ENCODE results near the gene STXBP4. TPM values are rescaled to one million over a fixed set of nuclear protein-coding genes. Genes with fewer than 3 reads are reported as not detected.

STXBP4 gene
- total and polyA plus RNA-seq, 7 experiments from 2014 or later: 3.2 to 12.1 (median 8.6) TPM

DNA sequence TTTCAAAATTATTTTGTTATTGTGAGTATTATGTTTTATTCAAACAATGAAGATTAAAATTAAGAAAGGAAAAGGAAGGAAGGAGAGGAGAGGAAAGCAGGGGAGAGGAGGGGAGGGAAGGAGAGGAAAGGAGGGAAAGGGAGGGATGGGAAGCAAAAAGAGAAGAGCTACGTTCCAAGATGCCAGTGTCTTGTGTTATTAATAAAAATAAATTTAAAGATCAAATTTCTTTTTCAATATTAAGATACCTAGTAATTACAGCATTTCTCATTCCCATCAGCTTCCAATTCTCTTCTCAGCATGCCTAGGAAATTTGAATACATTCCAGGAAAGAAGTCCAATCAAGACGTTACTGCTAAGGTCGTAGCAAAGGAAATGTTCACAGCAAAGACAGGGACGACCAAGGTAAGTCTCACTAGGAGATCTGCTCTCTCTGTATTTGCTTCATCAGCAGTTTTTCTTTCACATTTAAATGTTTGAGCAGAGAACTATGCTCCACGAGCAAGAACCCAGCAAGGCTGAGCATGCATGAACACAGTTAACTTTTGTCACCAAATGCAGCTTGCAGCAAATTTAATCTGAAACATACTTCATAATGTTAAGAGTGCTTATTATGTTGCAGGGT, 232.9 kb downstream of the STXBP4 start:
- H3K36me3 Mint-ChIP-seq: no peaks in the 10 kb centered on the region
- intact Hi-C loops (cut with micrococcal nuclease): no loop called here
- ATAC-seq (no peak), DNase-seq (no peak)
- H3K27me3 Mint-ChIP-seq: peaks cover 18 to 55% (median 23%) of the 10 kb centered on the region in 5 donors
- Histone ChIP-seq H3K4me1 (ENCODE audit: control insufficient read depth in 2 of 2, insufficient read depth in 2 of 2, low read length in 2 of 2) (no peaks in the 10 kb centered on the region), H3K36me3 (ENCODE audit: control insufficient read depth in 2 of 3, insufficient read depth in 3 of 3, low read length in 3 of 3) (no peaks in the 10 kb centered on the region), H3K27ac (ENCODE audit: low read depth, low read length) (no peak overlapping the region), H3K4me3 (ENCODE audit: low read length) (no peak overlapping the region), H3K9me3 (ENCODE audit: control insufficient read depth in 2 of 3, low read length in 3 of 3) (no peaks in the 10 kb centered on the region), H3K27me3 (ENCODE audit: control insufficient read depth in 2 of 2, insufficient read depth in 2 of 2, low read length in 2 of 2) (no peaks in the 10 kb centered on the region)
- H3K4me1 Mint-ChIP-seq: no peaks in the 10 kb centered on the region
- no peak overlapping the region for H3K4me3 Mint-ChIP-seq
- no peak overlapping the region for H3K27ac Mint-ChIP-seq
- POLR2A ChIA-PET: no interaction called here
- peaks cover 0 to 13% (median 3%) of the 10 kb centered on the region in 11 donors for H3K9me3 Mint-ChIP-seq
- CTCF ChIA-PET: no interaction called here

DNA sequence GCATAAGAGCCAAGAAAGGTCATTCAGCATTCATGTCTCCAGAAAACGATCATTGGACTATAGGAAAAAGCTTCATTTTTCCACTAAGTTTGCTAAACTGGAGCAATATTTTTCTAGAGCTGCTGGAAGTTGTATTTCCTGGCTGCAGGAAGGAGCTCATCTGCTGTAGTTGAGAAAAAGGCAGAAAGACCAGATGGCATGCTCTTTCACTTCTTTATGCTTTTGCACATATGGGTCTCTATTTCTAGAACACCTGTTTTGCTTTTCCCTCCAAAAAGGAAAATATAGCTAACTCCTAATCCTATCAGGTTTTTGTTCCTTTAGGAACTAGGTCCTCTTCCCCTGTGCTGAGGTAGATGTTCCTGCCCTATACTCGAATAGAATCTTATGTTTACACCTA, 234.3 kb downstream of the STXBP4 start:
- Histone ChIP-seq H3K36me3 (ENCODE audit: control insufficient read depth in 2 of 3, insufficient read depth in 3 of 3, low read length in 3 of 3) (no peaks in the 10 kb centered on the region), H3K4me3 (ENCODE audit: low read length) (no peak overlapping the region), H3K27ac (ENCODE audit: low read depth, low read length) (no peak overlapping the region), H3K27me3 (ENCODE audit: control insufficient read depth in 2 of 2, insufficient read depth in 2 of 2, low read length in 2 of 2) (no peaks in the 10 kb centered on the region), H3K4me1 (ENCODE audit: control insufficient read depth in 2 of 2, insufficient read depth in 2 of 2, low read length in 2 of 2) (no peaks in the 10 kb centered on the region), H3K9me3 (ENCODE audit: control insufficient read depth in 2 of 3, low read length in 3 of 3) (no peaks in the 10 kb centered on the region)
- POLR2A ChIA-PET: no interaction called here
- ATAC-seq (no peak), DNase-seq (no peak)
- Mint-ChIP-seq H3K27ac (no peak overlapping the region), H3K4me1 (no peaks in the 10 kb centered on the region), H3K27me3 (peaks cover 11 to 47% (median 16%) of the 10 kb centered on the region in 5 donors), H3K9me3 (peaks cover 0 to 13% (median 3%) of the 10 kb centered on the region in 11 donors), H3K4me3 (no peak overlapping the region), H3K36me3 (no peaks in the 10 kb centered on the region)
- CTCF ChIA-PET: no interaction called here
- intact Hi-C loops (cut with micrococcal nuclease): no loop called here

DNA sequence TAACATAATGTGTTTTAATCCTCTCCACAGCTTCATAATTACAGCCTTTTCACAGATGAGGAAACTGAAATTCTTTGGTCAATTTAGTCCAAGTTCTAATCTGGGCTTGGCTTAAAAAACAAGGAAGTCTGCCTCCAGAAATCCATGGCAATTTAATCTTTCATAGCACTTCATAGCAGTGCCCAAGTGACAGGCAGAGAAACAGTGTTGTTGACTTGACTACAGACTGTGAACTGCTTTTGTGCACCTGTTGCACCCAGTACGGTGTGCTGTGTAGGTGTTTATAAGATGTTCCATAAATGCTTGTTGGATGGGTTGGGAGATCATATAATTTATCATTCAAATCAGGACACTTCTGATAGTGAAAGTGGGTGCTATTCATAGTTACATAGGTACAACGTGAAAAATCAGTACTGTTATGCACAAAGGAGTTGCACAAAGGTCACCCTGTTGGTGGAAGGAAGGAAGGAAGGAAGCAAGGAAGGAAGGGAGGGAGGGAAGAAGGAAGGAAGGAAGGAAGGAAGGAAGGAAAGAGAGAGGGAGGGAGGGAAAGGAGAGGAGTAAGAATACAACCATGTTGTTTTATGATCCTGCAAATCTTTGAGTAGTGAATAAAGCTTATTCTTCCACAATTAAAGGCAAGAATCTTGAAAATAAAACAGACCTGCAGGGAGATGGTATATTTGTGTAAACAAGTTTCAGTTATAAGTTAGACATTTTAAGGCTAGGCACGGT, 239.7 kb downstream of the STXBP4 start:
- no peak overlapping the region for H3K4me3 Mint-ChIP-seq
- intact Hi-C loops (cut with micrococcal nuclease): no loop called here
- Histone ChIP-seq H3K9me3 (ENCODE audit: control insufficient read depth in 2 of 3, low read length in 3 of 3) (no peaks in the 10 kb centered on the region), H3K27ac (ENCODE audit: low read depth, low read length) (no peak overlapping the region), H3K4me1 (ENCODE audit: control insufficient read depth in 2 of 2, insufficient read depth in 2 of 2, low read length in 2 of 2) (no peaks in the 10 kb centered on the region), H3K27me3 (ENCODE audit: control insufficient read depth in 2 of 2, insufficient read depth in 2 of 2, low read length in 2 of 2) (no peaks in the 10 kb centered on the region), H3K4me3 (ENCODE audit: low read length) (no peak overlapping the region), H3K36me3 (ENCODE audit: control insufficient read depth in 2 of 3, insufficient read depth in 3 of 3, low read length in 3 of 3) (no peaks in the 10 kb centered on the region)
- ATAC-seq (no peak), DNase-seq (no peak)
- ChIA-PET POLR2A (no interaction called here), CTCF (no interaction called here)
- H3K9me3 Mint-ChIP-seq: peaks cover 0 to 13% (median 3%) of the 10 kb centered on the region in 11 donors
- H3K4me1 Mint-ChIP-seq: peaks cover 0 to 2% (median 0%) of the 10 kb centered on the region in 7 donors
- H3K27me3 Mint-ChIP-seq: peaks cover under 1 to 20% (median 9%) of the 10 kb centered on the region in 5 donors
- H3K27ac Mint-ChIP-seq: no peak overlapping the region
- no peaks in the 10 kb centered on the region for H3K36me3 Mint-ChIP-seq

DNA sequence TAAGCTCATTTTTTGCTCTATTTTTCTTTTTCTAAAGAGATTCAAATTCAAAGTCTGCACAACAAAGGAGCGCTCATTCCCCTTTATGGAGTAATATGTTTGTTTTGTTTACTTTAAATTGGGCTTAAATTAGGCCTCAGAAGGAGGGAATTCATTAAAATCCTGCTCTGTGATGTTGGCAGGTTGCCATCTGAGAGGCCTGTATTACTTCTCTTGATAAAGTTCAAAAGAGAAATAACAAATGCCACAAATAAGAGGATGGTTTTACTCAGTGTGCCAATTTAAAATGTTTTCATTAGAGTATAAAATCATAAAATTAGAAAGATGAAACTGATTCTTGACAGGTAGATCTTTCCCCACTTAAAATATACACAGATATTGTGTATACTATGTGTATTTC, 241.7 kb downstream of the STXBP4 start:
- H3K9me3 Mint-ChIP-seq: no peaks in the 10 kb centered on the region
- peaks cover 0 to 2% (median 0%) of the 10 kb centered on the region in 7 donors for H3K4me1 Mint-ChIP-seq
- H3K9me3 ChIP-seq (ENCODE audit: control insufficient read depth in 2 of 3, low read length in 3 of 3): no peaks in the 10 kb centered on the region
- no peaks in the 10 kb centered on the region for H3K4me1 ChIP-seq (ENCODE audit: control insufficient read depth in 2 of 2, insufficient read depth in 2 of 2, low read length in 2 of 2)
- peaks cover 0 to 6% (median 2%) of the 10 kb centered on the region in 5 donors for H3K27me3 Mint-ChIP-seq
- DNase-seq (no peak), ATAC-seq (no peak)
- no peak overlapping the region for H3K4me3 ChIP-seq (ENCODE audit: low read length)
- H3K27me3 ChIP-seq (ENCODE audit: control insufficient read depth in 2 of 2, insufficient read depth in 2 of 2, low read length in 2 of 2): no peaks in the 10 kb centered on the region
- no peaks in the 10 kb centered on the region for H3K36me3 ChIP-seq (ENCODE audit: control insufficient read depth in 2 of 3, insufficient read depth in 3 of 3, low read length in 3 of 3)
- H3K4me3 Mint-ChIP-seq: no peak overlapping the region
- H3K27ac Mint-ChIP-seq: no peak overlapping the region
- H3K36me3 Mint-ChIP-seq: no peaks in the 10 kb centered on the region
- POLR2A ChIA-PET: no interaction called here
- CTCF ChIA-PET: no interaction called here
- intact Hi-C loops (cut with micrococcal nuclease): no loop called here
- no peak overlapping the region for H3K27ac ChIP-seq (ENCODE audit: low read depth, low read length)

DNA sequence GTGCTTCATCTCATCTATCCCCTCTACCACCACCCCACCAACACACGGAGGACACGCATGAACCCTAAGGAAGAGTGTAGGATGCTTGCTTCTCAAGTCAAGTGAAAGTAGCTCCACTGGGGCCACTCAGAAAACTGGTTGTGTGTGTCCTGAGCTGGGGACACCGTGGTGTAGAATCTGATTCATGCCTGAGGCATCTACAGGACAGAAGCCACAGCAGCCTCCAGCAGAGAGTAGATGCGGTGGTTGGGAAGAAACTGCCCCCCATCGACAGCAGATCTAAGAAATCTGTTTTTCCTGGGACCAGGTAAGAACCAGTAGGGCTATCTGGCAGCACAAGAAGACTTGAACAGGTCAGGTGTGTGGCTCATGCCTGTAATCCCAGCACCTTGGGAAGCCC, 244.3 kb downstream of the STXBP4 start:
- Histone ChIP-seq H3K4me3 (ENCODE audit: low read length) (no peak overlapping the region), H3K27me3 (ENCODE audit: control insufficient read depth in 2 of 2, insufficient read depth in 2 of 2, low read length in 2 of 2) (no peaks in the 10 kb centered on the region), H3K27ac (ENCODE audit: low read depth, low read length) (no peak overlapping the region), H3K36me3 (ENCODE audit: control insufficient read depth in 2 of 3, insufficient read depth in 3 of 3, low read length in 3 of 3) (no peaks in the 10 kb centered on the region), H3K4me1 (ENCODE audit: control insufficient read depth in 2 of 2, insufficient read depth in 2 of 2, low read length in 2 of 2) (no peaks in the 10 kb centered on the region), H3K9me3 (ENCODE audit: control insufficient read depth in 2 of 3, low read length in 3 of 3) (no peaks in the 10 kb centered on the region)
- ATAC-seq (no peak), DNase-seq (no peak)
- H3K4me3 Mint-ChIP-seq: no peak overlapping the region
- ChIA-PET POLR2A (no interaction called here), CTCF (no interaction called here)
- peaks cover 0 to 3% (median 0%) of the 10 kb centered on the region in 11 donors for H3K9me3 Mint-ChIP-seq
- peaks cover 0 to 4% (median 0%) of the 10 kb centered on the region in 7 donors for H3K4me1 Mint-ChIP-seq
- intact Hi-C loops (cut with micrococcal nuclease): no loop called here
- no peaks in the 10 kb centered on the region for H3K36me3 Mint-ChIP-seq
- H3K27ac Mint-ChIP-seq: no peak overlapping the region
- peaks cover 0 to 21% (median 8%) of the 10 kb centered on the region in 5 donors for H3K27me3 Mint-ChIP-seq

DNA sequence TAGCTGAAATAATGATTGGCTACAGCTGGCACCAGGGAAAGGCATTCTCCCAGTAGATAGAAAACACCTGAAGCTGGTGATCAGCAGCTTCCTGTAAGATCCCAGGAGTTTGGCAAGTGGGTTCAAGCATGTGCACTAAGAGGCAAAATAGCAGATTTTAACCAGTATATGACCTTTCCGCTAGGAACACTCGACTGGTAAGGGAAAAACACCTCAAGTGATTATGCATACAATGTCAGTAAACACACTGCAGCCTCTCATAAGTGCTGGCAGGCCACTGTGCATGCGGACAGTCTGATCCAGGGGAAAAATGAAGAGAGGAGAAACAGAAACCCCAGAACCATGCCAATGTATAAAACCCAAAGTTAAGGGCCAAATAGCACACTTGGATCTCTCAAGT, 247.1 kb downstream of the STXBP4 start:
- H3K4me3 ChIP-seq (ENCODE audit: low read length): no peak overlapping the region
- Mint-ChIP-seq H3K4me3 (no peak overlapping the region), H3K36me3 (no peaks in the 10 kb centered on the region), H3K4me1 (peaks cover 0 to 2% (median 0%) of the 10 kb centered on the region in 7 donors), H3K27ac (no peak overlapping the region), H3K9me3 (peaks cover 0 to 3% (median 0%) of the 10 kb centered on the region in 11 donors), H3K27me3 (peaks cover 8 to 18% (median 14%) of the 10 kb centered on the region in 5 donors)
- CTCF ChIA-PET: interaction anchor here (0.7 kb wide), 1 partner anchor 12 kb away, joined by 7 read pairs; no protein-coding TSS in a partner anchor
- H3K27me3 ChIP-seq (ENCODE audit: control insufficient read depth in 2 of 2, insufficient read depth in 2 of 2, low read length in 2 of 2): no peaks in the 10 kb centered on the region
- no peak for ATAC-seq
- H3K36me3 ChIP-seq (ENCODE audit: control insufficient read depth in 2 of 3, insufficient read depth in 3 of 3, low read length in 3 of 3): no peaks in the 10 kb centered on the region
- intact Hi-C loops (cut with micrococcal nuclease): no loop called here
- POLR2A ChIA-PET: no interaction called here
- H3K27ac ChIP-seq (ENCODE audit: low read depth, low read length): no peak overlapping the region
- DNase-seq: no peak
- H3K4me1 ChIP-seq (ENCODE audit: control insufficient read depth in 2 of 2, insufficient read depth in 2 of 2, low read length in 2 of 2): no peaks in the 10 kb centered on the region
- H3K9me3 ChIP-seq (ENCODE audit: control insufficient read depth in 2 of 3, low read length in 3 of 3): no peaks in the 10 kb centered on the region

DNA sequence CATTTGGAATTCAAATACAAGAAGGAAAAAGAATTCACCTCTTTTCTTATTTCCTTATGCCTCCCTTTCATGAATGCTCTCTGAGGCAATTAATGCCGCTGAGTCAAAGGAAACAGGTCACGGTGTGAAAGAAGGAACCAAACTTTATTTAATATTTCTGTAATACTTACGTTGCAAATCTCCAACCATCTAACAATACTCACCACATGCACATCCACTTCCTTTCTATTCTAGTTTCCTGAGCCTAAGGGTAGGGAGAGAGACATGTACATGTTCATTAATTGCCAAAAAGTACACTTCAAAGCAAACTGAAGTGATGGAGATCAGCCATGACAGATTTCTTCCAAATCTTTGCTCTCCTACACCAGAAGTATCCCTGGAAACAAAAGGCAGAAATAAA, 248.3 kb downstream of the STXBP4 start:
- intact Hi-C loops (cut with micrococcal nuclease): no loop called here
- Histone ChIP-seq H3K27ac (ENCODE audit: low read depth, low read length) (no peak overlapping the region), H3K27me3 (ENCODE audit: control insufficient read depth in 2 of 2, insufficient read depth in 2 of 2, low read length in 2 of 2) (no peaks in the 10 kb centered on the region), H3K36me3 (ENCODE audit: control insufficient read depth in 2 of 3, insufficient read depth in 3 of 3, low read length in 3 of 3) (no peaks in the 10 kb centered on the region), H3K4me3 (ENCODE audit: low read length) (no peak overlapping the region), H3K4me1 (ENCODE audit: control insufficient read depth in 2 of 2, insufficient read depth in 2 of 2, low read length in 2 of 2) (no peaks in the 10 kb centered on the region), H3K9me3 (ENCODE audit: control insufficient read depth in 2 of 3, low read length in 3 of 3) (no peaks in the 10 kb centered on the region)
- H3K27me3 Mint-ChIP-seq: peaks cover 8 to 20% (median 17%) of the 10 kb centered on the region in 5 donors
- H3K4me3 Mint-ChIP-seq: no peak overlapping the region
- H3K9me3 Mint-ChIP-seq: peaks cover 0 to 3% (median 0%) of the 10 kb centered on the region in 11 donors
- H3K27ac Mint-ChIP-seq: no peak overlapping the region
- peaks cover 0 to 2% (median 0%) of the 10 kb centered on the region in 7 donors for H3K4me1 Mint-ChIP-seq
- no peaks in the 10 kb centered on the region for H3K36me3 Mint-ChIP-seq
- ChIA-PET CTCF (no interaction called here), POLR2A (no interaction called here)
- ATAC-seq (no peak), DNase-seq (no peak)
